Ascending aorta (tissue), 2 donors: ENCODE measurements around the gene BST2. TPM values are rescaled to one million over a fixed set of nuclear protein-coding genes. Genes with fewer than 3 reads are reported as not detected.
A peak's percentile ranks its signal among the peaks of the same experiment; 100 is the strongest.

Experiments used
- DNase-seq, 2 donors: peaks; one replicate each; pipeline ENCODE4 v3.0.0-alpha.2; 2019; ENCODE audit warnings: low spot score in 2 of 2
- H3K27ac ChIP-seq, 2 donors: fragments of 200-600 bp; sonication (generic); one replicate each; pipeline ENCODE4 v1.5.1; 2016 to 2017; ENCODE audit warnings: mild to moderate bottlenecking in 1 of 2
- H3K27me3 ChIP-seq: fragments of 200-600 bp; sonication (generic); one replicate; pipeline ENCODE4 v1.5.1; 2017
- H3K36me3 ChIP-seq, 2 donors: fragments of 200-600 bp; sonication (generic); one replicate each; pipeline ENCODE4 v1.5.1; 2016
- H3K4me1 ChIP-seq, 2 donors: fragments of 200-600 bp; sonication (generic); one replicate each; pipeline ENCODE4 v1.5.1; 2016 to 2017; ENCODE audit warnings: mild to moderate bottlenecking in 1 of 2
- H3K4me3 ChIP-seq, 2 donors: fragments of 200-600 bp; sonication (generic); one replicate each; pipeline ENCODE4 v1.5.1; 2016 to 2017; ENCODE audit warnings: mild to moderate bottlenecking in 1 of 2
- H3K9me3 ChIP-seq, 2 donors: fragments of 200-600 bp; sonication (generic); one replicate each; pipeline ENCODE4 v1.5.1; 2016
- CTCF ChIP-seq, 3 experiments: fragments of 200-600 bp in 2 of 3; fragments of 450-650 bp in 1 of 3; sonication (generic) in 2 of 3; IDR thresholded peaks; one replicate each; pipeline ENCODE4 v1.5.1; 2016 to 2019; ENCODE audit warnings: antibody characterized with exemption in 3 of 3, mild to moderate bottlenecking in 1 of 3, moderate library complexity in 1 of 3
- intact Hi-C: fragments of 100-400 bp; cut with DNase I; formaldehyde crosslinking; loops from one replicate; pipeline ENCODE4 v1.15.1; 2023
- total RNA-seq: library from RNA; depleted of rRNA; stranded (reverse); fragments of >200 nt; gene quantifications from one replicate; pipeline ENCODE4 v1.1.0, GENCODE V29; 2016

Gene BST2
- total RNA-seq, 1 donor from 2014 or later, result 151 TPM

- TF ChIP-seq CTCF (IDR thresholded peaks at IDR 0.05), result no peak
- Histone ChIP-seq H3K27me3 (no peaks in the 10 kb centered on the region), H3K4me3 (no peak overlapping the region), H3K9me3 (no peaks in the 10 kb centered on the region), H3K36me3 (peaks cover 0 to 3% of the 10 kb centered on the region in 2 donors), H3K4me1 (peaks cover 5 to 6% of the 10 kb centered on the region in 2 donors), H3K27ac (no peak overlapping the region)
- no peak for DNase-seq
- intact Hi-C loops, result loop anchor here (2.0 kb wide), 1 partner anchor 49 kb away; the partner anchor contains the start of gene SLC27A1
These were observed 16.5 kb upstream of the BST2 start for GRCh38 chr19:17421942-17422341.

- no peak overlapping the region for H3K27ac ChIP-seq
- H3K9me3 ChIP-seq, result no peaks in the 10 kb centered on the region
- H3K36me3 ChIP-seq, result peaks cover 0 to 3% of the 10 kb centered on the region in 2 donors
- peaks cover 5 to 6% of the 10 kb centered on the region in 2 donors for H3K4me1 ChIP-seq
- no peaks in the 10 kb centered on the region for H3K27me3 ChIP-seq
- no peak for TF ChIP-seq CTCF (IDR thresholded peaks at IDR 0.05)
- peak overlapping the region; percentile 62 to 85 for H3K4me3 ChIP-seq
- intact Hi-C loops, result loop anchor here (2.0 kb wide), 1 partner anchor 50 kb away; the partner anchor contains the start of gene SLC27A1
- peak in 1 of 2 donors; percentile 68 for DNase-seq
These were observed 15.1 kb upstream of the BST2 start for GRCh38 chr19:17420475-17420924.

GRCh38 chr19:17419621-17420474 is 14.4 kb upstream of the BST2 start, which contains the start of gene MVB12A:
MVB12A (plus strand) TSS chr19:17420047; CDS start chr19:17420136, 89 bp downstream.
- TF ChIP-seq CTCF (IDR thresholded peaks at IDR 0.05), result no peak
- intact Hi-C loops, result loop anchor here (1.0 to 2.0 kb wide), 2 partner anchors 29 to 51 kb away; partner anchors contain the start of gene SLC27A1

GRCh38 chr19:17419154-17419620 is 13.8 kb upstream of the BST2 start:
- intact Hi-C loops, result loop anchor here (1.0 kb wide), 1 partner anchor 28 kb away; no protein-coding TSS in a partner anchor
- H3K27ac ChIP-seq, result peak overlapping the region; percentile 28 to 78

More at GRCh38 chr19:17419621-17420474, 14.4 kb upstream of the BST2 start, which contains the start of gene MVB12A:
- peak within 1 kb of the TSS; percentile 28 to 78 for H3K27ac ChIP-seq
- peaks cover 0 to 3% of the 10 kb centered on the region in 2 donors for H3K36me3 ChIP-seq
- H3K9me3 ChIP-seq, result no peaks in the 10 kb centered on the region
- DNase-seq, result peak; percentile 91 to 98
- H3K4me1 ChIP-seq, result peaks cover 5 to 6% of the 10 kb centered on the region in 2 donors
- H3K27me3 ChIP-seq, result no peaks in the 10 kb centered on the region
- H3K4me3 ChIP-seq, result peak within 1 kb of the TSS; percentile 62 to 85

More at GRCh38 chr19:17419154-17419620, 13.8 kb upstream of the BST2 start:
- TF ChIP-seq CTCF (IDR thresholded peaks at IDR 0.05), result no peak
- no peak for DNase-seq
- H3K4me1 ChIP-seq, result peaks cover 5 to 6% of the 10 kb centered on the region in 2 donors
- peaks cover 0 to 3% of the 10 kb centered on the region in 2 donors for H3K36me3 ChIP-seq
- no peaks in the 10 kb centered on the region for H3K9me3 ChIP-seq
- H3K27me3 ChIP-seq, result no peaks in the 10 kb centered on the region
- H3K4me3 ChIP-seq, result peak overlapping the region; percentile 29 to 63
